ENCODE data around the gene SMIM11. TPM values are rescaled to one million over a fixed set of nuclear protein-coding genes. Genes with fewer than 3 reads are reported as not detected.

SMIM11 gene
- total and polyA plus RNA-seq, 10 of the 15 experiments (the other 5 are each of a cell fraction or from before 2014, with no cell fraction given), result 4.8 to 43.1 (median 16.0) TPM

DNA sequence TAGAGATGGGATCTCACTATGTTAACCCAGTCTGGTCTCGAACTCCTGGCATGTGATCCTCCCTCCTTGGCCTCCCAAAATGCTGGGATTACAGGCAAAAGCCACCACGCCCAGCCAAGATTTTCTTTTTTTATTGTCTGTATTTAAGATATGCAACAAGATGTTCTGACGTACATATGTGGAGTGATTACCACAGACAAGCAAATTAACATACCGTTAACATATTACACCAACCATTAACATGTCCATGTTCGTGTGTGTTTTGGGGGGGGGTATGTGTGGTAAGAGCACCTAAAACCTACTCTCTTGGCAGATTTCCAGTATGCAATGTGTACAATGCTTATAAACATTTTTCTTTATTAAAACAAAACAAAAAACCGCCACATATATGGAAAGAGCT lies 22.1 kb upstream of the SMIM11 start (continued):
- TF ChIP-seq, protein P1, sequence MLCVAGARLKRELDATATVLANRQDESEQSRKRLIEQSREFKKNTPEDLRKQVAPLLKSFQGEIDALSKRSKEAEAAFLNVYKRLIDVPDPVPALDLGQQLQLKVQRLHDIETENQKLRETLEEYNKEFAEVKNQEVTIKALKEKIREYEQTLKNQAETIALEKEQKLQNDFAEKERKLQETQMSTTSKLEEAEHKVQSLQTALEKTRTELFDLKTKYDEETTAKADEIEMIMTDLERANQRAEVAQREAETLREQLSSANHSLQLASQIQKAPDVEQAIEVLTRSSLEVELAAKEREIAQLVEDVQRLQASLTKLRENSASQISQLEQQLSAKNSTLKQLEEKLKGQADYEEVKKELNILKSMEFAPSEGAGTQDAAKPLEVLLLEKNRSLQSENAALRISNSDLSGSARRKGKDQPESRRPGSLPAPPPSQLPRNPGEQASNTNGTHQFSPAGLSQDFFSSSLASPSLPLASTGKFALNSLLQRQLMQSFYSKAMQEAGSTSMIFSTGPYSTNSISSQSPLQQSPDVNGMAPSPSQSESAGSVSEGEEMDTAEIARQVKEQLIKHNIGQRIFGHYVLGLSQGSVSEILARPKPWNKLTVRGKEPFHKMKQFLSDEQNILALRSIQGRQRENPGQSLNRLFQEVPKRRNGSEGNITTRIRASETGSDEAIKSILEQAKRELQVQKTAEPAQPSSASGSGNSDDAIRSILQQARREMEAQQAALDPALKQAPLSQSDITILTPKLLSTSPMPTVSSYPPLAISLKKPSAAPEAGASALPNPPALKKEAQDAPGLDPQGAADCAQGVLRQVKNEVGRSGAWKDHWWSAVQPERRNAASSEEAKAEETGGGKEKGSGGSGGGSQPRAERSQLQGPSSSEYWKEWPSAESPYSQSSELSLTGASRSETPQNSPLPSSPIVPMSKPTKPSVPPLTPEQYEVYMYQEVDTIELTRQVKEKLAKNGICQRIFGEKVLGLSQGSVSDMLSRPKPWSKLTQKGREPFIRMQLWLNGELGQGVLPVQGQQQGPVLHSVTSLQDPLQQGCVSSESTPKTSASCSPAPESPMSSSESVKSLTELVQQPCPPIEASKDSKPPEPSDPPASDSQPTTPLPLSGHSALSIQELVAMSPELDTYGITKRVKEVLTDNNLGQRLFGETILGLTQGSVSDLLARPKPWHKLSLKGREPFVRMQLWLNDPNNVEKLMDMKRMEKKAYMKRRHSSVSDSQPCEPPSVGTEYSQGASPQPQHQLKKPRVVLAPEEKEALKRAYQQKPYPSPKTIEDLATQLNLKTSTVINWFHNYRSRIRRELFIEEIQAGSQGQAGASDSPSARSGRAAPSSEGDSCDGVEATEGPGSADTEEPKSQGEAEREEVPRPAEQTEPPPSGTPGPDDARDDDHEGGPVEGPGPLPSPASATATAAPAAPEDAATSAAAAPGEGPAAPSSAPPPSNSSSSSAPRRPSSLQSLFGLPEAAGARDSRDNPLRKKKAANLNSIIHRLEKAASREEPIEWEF (IDR thresholded peaks at IDR 0.05; ENCODE audit: insufficient replicate concordance, low read depth, low read length), result no peak
- no peak for TF ChIP-seq SREBF2 (IDR thresholded peaks at IDR 0.05; ENCODE audit: low read length)

GRCh38 chr21:34354836-34355235 lies 20.5 kb upstream of the SMIM11 start:
- Histone ChIP-seq H3K4me3 (no peak overlapping the region), H3K27ac (ENCODE audit: control insufficient read depth, insufficient read depth) (no peak overlapping the region), H3K9me3 (replicated peaks; ENCODE audit: control insufficient read depth, insufficient read depth, low read length) (no peaks in the 10 kb centered on the region), H3K27me3 (replicated peaks in 1 of 2; ENCODE audit: control insufficient read depth in 2 of 2, insufficient read depth in 2 of 2, low read length in 1 of 2) (no peaks in the 10 kb centered on the region; a peak in 1 of 4 replicates), H4K20me1 (ENCODE audit: control insufficient read depth, insufficient read depth) (no peaks in the 10 kb centered on the region), H3K4me2 (ENCODE audit: control insufficient read depth, insufficient read depth) (no peak overlapping the region), H3K79me2 (ENCODE audit: control insufficient read depth, insufficient read depth, low read length) (no peaks in the 10 kb centered on the region), H3K36me3 (ENCODE audit: control insufficient read depth in 2 of 2, insufficient read depth in 2 of 2, low read length in 1 of 2) (no peaks in the 10 kb centered on the region), H2AFZ (ENCODE audit: control insufficient read depth, low read depth, low read length) (no peak overlapping the region), H3K9ac (ENCODE audit: control insufficient read depth, insufficient read depth, low read length) (no peak overlapping the region), H3K4me1 (ENCODE audit: control insufficient read depth, insufficient read depth, low read length) (no peaks in the 10 kb centered on the region)
- intact Hi-C loops (cut with micrococcal nuclease; ENCODE audit: unreplicated experiment), result no loop called here
- ChIA-PET RAD21 (ENCODE audit: unreplicated experiment) (interaction anchor here (0.7 to 11.0 kb wide), 5 partner anchors 12 to 451 kb away, joined by 3 to 241 read pairs (median 3); no protein-coding TSS in a partner anchor), POLR2A (interaction anchor here (0.7 kb wide), 1 partner anchor 933 kb away, joined by 3 read pairs; no protein-coding TSS in a partner anchor), CTCF (interaction anchor here (0.8 to 11.7 kb wide), 8 partner anchors 8 to 710 kb away, joined by 3 to 349 read pairs (median 4); partner anchors contain the start of gene ATP5PO), SMC1A (ENCODE audit: uncharacterized antibody, unreplicated experiment) (interaction anchor here (1.6 to 4.3 kb wide), 3 partner anchors 8 to 431 kb away, joined by 4 to 30 read pairs (median 5); no protein-coding TSS in a partner anchor)
- in situ Hi-C loops (cut with MboI), result no loop called here
- BruUV-seq (replicated peaks), result no TSS peak
- ATAC-seq (no peak), FAIRE-seq (no peak), DNase-seq (ENCODE audit: low read depth, low spot score) (no peak)
- 61% methylated on average over 4 of the region's 4 CpGs for WGBS (ENCODE audit: insufficient coverage, insufficient replicate concordance, low lambda C conversion rate, missing lambda C conversion rate)
- TF ChIP-seq POLR2A (IDR thresholded peaks at IDR 0.05; ENCODE audit: low read depth, low read length), result no peak
- TF ChIP-seq, protein P2, sequence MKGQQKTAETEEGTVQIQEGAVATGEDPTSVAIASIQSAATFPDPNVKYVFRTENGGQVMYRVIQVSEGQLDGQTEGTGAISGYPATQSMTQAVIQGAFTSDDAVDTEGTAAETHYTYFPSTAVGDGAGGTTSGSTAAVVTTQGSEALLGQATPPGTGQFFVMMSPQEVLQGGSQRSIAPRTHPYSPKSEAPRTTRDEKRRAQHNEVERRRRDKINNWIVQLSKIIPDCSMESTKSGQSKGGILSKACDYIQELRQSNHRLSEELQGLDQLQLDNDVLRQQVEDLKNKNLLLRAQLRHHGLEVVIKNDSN (IDR thresholded peaks at IDR 0.05; ENCODE audit: borderline replicate concordance, extremely low read length, insufficient read depth, low read depth, low read length), result no peak
- no peak for TF ChIP-seq CREM (IDR thresholded peaks at IDR 0.05; ENCODE audit: low read depth)
- no peak for TF ChIP-seq MYB (IDR thresholded peaks at IDR 0.05; ENCODE audit: borderline replicate concordance, low read depth, low read length)
- no peak for TF ChIP-seq ZNF207 (IDR thresholded peaks at IDR 0.05; ENCODE audit: borderline replicate concordance)
- no peak for TF ChIP-seq ESRRA (IDR thresholded peaks at IDR 0.05; ENCODE audit: low read length)
- TF ChIP-seq STAT1 (conservative IDR thresholded peaks at IDR 0.05), result no peak
- TF ChIP-seq TCF12 (IDR thresholded peaks at IDR 0.05; ENCODE audit: low read depth, low read length), result no peak
- TF ChIP-seq, protein P3, sequence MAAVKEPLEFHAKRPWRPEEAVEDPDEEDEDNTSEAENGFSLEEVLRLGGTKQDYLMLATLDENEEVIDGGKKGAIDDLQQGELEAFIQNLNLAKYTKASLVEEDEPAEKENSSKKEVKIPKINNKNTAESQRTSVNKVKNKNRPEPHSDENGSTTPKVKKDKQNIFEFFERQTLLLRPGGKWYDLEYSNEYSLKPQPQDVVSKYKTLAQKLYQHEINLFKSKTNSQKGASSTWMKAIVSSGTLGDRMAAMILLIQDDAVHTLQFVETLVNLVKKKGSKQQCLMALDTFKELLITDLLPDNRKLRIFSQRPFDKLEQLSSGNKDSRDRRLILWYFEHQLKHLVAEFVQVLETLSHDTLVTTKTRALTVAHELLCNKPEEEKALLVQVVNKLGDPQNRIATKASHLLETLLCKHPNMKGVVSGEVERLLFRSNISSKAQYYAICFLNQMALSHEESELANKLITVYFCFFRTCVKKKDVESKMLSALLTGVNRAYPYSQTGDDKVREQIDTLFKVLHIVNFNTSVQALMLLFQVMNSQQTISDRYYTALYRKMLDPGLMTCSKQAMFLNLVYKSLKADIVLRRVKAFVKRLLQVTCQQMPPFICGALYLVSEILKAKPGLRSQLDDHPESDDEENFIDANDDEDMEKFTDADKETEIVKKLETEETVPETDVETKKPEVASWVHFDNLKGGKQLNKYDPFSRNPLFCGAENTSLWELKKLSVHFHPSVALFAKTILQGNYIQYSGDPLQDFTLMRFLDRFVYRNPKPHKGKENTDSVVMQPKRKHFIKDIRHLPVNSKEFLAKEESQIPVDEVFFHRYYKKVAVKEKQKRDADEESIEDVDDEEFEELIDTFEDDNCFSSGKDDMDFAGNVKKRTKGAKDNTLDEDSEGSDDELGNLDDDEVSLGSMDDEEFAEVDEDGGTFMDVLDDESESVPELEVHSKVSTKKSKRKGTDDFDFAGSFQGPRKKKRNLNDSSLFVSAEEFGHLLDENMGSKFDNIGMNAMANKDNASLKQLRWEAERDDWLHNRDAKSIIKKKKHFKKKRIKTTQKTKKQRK (IDR thresholded peaks at IDR 0.05; ENCODE audit: low read depth, low read length), result no peak
- no peak for TF ChIP-seq TAF1 (IDR thresholded peaks at IDR 0.05; ENCODE audit: borderline replicate concordance, low read depth, low read length)
- no peak for TF ChIP-seq EZH2 (IDR thresholded peaks at IDR 0.05; ENCODE audit: borderline replicate concordance, control insufficient read depth, low read depth, low read length)
